GM06990 (cell line): Measurements from ENCODE around the gene ZNF763.
"Not testable (repeated sequence)": the region's sequence is repeated elsewhere in the genome, so short reads cannot be mapped to it uniquely, and the experiment has no call there.

Source experiments
- DNase-seq: peaks from one replicate; pipeline ENCODE4 v3.0.0-alpha.2; 2011; ENCODE audit not compliant: insufficient read length; ENCODE audit errors: extremely low read depth
- H3K27me3 ChIP-seq: replicated peaks from 2 replicates; pipeline ENCODE4 v1.6.0; 2011; ENCODE audit warnings: low read length; ENCODE audit not compliant: control insufficient read depth, insufficient read depth
- H3K36me3 ChIP-seq: 2 replicates; pipeline ENCODE4 v1.5.1; 2011; ENCODE audit warnings: low read length; ENCODE audit not compliant: control insufficient read depth, insufficient read depth
- H3K4me3 ChIP-seq: replicated peaks from 2 replicates; pipeline ENCODE4 v1.5.1; 2011; ENCODE audit warnings: low read depth, mild to moderate bottlenecking, control low read depth, low read length
- TF ChIP-seq, protein P1 (sequence below): IDR thresholded peaks from 2 replicates; pipeline ENCODE4 v1.5.1; 2011; ENCODE audit warnings: low read length, control low read depth, mild to moderate bottlenecking, inconsistent platforms; ENCODE audit not compliant: insufficient read depth, poor library complexity, severe bottlenecking

The ZNF763 gene

DNA sequence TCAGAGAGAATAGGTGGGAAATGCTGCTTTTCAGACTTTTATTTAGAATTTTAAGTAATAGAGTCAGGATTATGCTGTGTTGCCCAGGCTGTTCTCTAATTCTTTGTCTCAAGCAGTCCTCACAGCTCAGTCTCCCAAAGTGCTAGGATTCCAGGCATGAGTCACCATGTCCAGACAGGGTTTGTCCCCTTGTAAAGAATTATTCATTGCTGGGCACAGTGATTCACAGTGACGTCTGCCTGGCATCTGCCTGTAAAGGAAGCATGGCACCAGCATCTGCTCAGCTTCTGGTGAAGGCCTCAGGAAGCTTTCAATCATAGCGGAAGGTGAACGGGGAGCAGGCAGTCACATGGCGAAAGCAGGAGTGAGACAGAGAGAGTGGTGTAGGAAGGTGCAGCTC, 17.7 kb downstream of the ZNF763 start:
- no peaks in the 10 kb centered on the region; the same call in 1 of the 2 replicates for H3K36me3 ChIP-seq
- no peaks in the 10 kb centered on the region for H3K27me3 ChIP-seq
- H3K4me3 ChIP-seq = no peak overlapping the region
- TF ChIP-seq, protein P1, sequence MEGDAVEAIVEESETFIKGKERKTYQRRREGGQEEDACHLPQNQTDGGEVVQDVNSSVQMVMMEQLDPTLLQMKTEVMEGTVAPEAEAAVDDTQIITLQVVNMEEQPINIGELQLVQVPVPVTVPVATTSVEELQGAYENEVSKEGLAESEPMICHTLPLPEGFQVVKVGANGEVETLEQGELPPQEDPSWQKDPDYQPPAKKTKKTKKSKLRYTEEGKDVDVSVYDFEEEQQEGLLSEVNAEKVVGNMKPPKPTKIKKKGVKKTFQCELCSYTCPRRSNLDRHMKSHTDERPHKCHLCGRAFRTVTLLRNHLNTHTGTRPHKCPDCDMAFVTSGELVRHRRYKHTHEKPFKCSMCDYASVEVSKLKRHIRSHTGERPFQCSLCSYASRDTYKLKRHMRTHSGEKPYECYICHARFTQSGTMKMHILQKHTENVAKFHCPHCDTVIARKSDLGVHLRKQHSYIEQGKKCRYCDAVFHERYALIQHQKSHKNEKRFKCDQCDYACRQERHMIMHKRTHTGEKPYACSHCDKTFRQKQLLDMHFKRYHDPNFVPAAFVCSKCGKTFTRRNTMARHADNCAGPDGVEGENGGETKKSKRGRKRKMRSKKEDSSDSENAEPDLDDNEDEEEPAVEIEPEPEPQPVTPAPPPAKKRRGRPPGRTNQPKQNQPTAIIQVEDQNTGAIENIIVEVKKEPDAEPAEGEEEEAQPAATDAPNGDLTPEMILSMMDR = no peak
- no peak for DNase-seq

DNA sequence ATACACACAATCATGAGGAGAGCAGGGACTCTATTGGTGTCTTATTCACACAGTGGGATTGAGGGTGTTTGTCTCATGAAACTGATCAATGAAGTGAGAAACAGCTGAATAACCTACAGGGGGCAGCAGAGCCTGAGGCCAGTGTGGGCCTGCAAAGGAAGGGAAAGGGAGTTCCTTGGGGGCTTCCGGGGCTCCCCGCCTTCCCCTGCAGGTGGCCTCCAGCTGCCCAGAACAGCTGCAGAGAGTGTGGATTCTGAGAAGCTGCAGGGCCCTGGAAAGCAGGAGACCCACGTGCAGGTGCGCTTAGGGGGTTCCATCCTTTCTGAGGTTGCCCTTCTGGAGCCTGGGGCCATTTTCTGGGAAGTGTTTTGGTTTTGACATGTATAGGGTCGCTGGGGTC, 20.1 kb downstream of the ZNF763 start:
- no peak overlapping the region for H3K4me3 ChIP-seq
- DNase-seq = peak; percentile 32
- no peaks in the 10 kb centered on the region for H3K36me3 ChIP-seq
- no peaks in the 10 kb centered on the region for H3K27me3 ChIP-seq
- TF ChIP-seq, protein P1 = peak; percentile 41

DNA sequence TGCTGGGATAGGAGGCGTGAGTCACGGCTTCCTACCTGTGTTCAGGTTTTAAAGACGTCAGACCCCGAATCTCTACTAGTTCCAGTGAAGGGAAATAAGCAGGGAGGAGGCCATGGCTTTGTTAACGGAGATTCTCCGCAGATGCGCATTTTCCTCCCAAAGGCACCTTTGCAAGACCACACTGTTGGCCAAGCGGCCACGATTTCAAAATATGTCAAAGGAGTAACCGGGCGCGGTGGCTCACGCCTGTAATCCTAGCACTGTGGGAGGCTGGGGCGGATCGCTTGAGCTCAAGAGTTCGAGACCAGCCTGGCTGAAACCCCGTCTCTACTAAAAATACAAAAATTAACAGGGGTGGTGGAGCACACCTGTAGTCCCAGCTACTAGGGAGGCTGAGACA, 21.9 kb downstream of the ZNF763 start:
- H3K36me3 ChIP-seq = no peaks in the 10 kb centered on the region; the same call in 1 of the 2 replicates
- TF ChIP-seq, protein P1 = no peak
- DNase-seq = no peak
- no peak overlapping the region for H3K4me3 ChIP-seq
- H3K27me3 ChIP-seq = no peaks in the 10 kb centered on the region

DNA sequence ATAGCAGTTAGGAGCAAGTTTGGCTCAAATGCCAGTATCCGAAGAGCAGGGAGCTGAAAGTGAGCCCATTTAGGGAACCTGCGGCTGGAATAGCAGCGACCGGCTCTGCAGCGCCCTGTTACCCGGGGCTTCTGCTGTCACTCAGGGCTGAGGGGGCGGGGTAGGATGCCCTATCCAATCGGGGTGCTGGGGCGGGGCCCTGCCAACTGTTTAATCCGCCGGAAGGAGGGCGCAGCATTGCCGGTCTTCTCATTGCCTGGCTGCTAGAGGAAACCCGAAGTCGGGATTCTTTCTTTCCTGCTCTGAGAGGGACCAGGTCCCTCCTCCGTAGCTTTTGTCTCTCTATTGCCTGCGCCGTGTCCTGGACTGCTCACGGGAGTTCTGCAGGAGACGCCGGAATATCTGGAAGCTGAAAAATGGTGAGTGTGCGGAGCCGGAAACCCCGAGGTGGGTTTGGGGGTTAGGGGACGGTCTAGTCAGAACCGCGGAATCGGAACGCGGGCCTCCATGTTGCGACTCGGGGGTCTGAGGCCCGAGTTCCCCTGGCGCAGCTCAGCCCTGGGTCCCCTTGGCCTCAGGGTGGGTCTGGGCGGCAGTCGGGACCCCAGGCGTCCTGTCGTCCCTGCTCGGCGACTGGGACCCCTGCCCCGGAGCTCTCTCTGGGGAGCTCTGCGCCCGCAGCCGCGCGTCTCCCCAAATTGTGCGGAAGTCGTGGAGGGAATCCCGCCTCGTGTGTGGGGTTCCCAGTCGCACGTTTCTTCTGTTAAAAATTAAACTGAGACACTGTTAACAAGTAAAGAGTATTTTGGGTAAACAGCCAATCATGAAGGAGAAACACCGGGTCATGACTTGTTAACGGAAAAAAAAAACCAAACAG, 22.8 kb downstream of the ZNF763 start:
- H3K27me3 ChIP-seq = no peaks in the 10 kb centered on the region
- TF ChIP-seq, protein P1 = no peak
- peak overlapping the region; percentile 91 for H3K4me3 ChIP-seq
- H3K36me3 ChIP-seq = no peaks in the 10 kb centered on the region; the same call in 1 of the 2 replicates
- DNase-seq = peak; percentile 89

DNA sequence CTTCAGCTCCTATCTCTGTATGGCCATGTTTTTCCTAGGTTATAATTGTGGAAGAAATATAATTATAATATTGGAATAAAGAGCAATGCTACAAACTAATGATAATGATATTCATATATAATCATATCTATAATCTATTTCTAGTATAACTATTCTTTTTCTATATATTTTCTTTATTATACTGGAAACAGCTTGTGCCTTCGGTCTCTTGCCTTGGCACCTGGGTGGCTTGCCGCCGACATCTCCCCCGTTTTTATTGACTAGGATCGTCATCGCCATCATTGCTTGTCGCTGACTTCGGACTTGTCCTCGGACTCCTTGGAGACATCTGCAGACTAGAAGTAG, 24.2 kb downstream of the ZNF763 start:
- H3K27me3 ChIP-seq = no peaks in the 10 kb centered on the region
- TF ChIP-seq, protein P1 = no peak
- no peaks in the 10 kb centered on the region; the same call in 1 of the 2 replicates for H3K36me3 ChIP-seq
- peak overlapping the region; percentile 91 for H3K4me3 ChIP-seq
- DNase-seq = no peak

DNA sequence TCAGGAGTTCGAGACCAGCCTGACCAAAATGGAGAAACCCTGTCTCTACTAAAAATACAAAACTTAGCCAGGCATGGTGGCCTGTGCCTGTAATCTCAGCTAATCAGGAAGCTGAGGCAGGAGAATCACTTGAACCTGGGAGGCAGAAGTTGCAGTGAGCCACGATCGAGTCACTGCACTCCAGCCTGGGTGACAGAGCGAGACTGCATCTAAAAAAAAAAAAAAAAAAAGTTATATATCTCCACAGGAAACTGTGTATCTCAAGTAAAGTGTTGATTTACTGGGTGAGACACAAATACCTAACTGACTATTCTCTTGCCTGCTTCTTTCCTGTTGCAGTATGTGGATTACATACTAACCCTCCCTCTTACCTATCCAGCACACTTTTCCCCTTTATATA, 27.1 kb downstream of the ZNF763 start:
- H3K4me3 ChIP-seq, DNase-seq, H3K36me3 ChIP-seq, H3K27me3 ChIP-seq: not testable (repeated sequence)
